ENCODE data around the gene NEIL3. TPM values are rescaled to one million over a fixed set of nuclear protein-coding genes. Genes with fewer than 3 reads are reported as not detected.

Gene NEIL3
- total RNA-seq, 1 experiment from 2014 or later = 10.6 TPM

- Mint-ChIP-seq H3K36me3 (ENCODE audit: insufficient read depth, unreplicated experiment) (peaks cover 3% of the 10 kb centered on the region), H3K4me3 (ENCODE audit: low read depth, unreplicated experiment) (no peak overlapping the region), H3K9me3 (ENCODE audit: low read depth, unreplicated experiment) (peaks cover 14% of the 10 kb centered on the region), H3K4me1 (ENCODE audit: low read depth, unreplicated experiment) (peaks cover 67% of the 10 kb centered on the region), H3K27me3 (ENCODE audit: unreplicated experiment) (no peaks in the 10 kb centered on the region), H3K27ac (ENCODE audit: unreplicated experiment) (no peak overlapping the region)
- TF ChIP-seq CTCF (IDR thresholded peaks at IDR 0.05; ENCODE audit: unreplicated experiment) = no peak
- intact Hi-C loops (cut with micrococcal nuclease; ENCODE audit: unreplicated experiment) = no loop called here
- BruUV-seq (replicated peaks) = no TSS peak
- DNase-seq = no peak
- CTCF ChIA-PET = no interaction called here
Observed at GRCh38 chr4:177410566-177410965, 100.9 kb downstream of the NEIL3 start.

GRCh38 chr4:177411996-177412395, 102.3 kb downstream of the NEIL3 start:
- no TSS peak for BruUV-seq (replicated peaks)
- H3K27me3 Mint-ChIP-seq (ENCODE audit: unreplicated experiment) = no peaks in the 10 kb centered on the region
- peaks cover 14% of the 10 kb centered on the region for H3K9me3 Mint-ChIP-seq (ENCODE audit: low read depth, unreplicated experiment)
- CTCF ChIA-PET = interaction anchor here (0.6 kb wide), 1 partner anchor 1423 kb away, joined by 3 read pairs; no protein-coding TSS in a partner anchor
- peaks cover 3% of the 10 kb centered on the region for H3K36me3 Mint-ChIP-seq (ENCODE audit: insufficient read depth, unreplicated experiment)
- H3K27ac Mint-ChIP-seq (ENCODE audit: unreplicated experiment) = peak overlapping the region; percentile 79
- DNase-seq = no peak
- H3K4me1 Mint-ChIP-seq (ENCODE audit: low read depth, unreplicated experiment) = peaks cover 66% of the 10 kb centered on the region
- H3K4me3 Mint-ChIP-seq (ENCODE audit: low read depth, unreplicated experiment) = no peak overlapping the region
- TF ChIP-seq CTCF (IDR thresholded peaks at IDR 0.05; ENCODE audit: unreplicated experiment) = no peak
- intact Hi-C loops (cut with micrococcal nuclease; ENCODE audit: unreplicated experiment) = loop anchor here (2.0 kb wide), 1 partner anchor 29 kb away; no protein-coding TSS in a partner anchor

Other genes with a start within 250 kb of the NEIL3 start
- 21.5 and 22.7 TPM in 2 replicates for gene AGA, start 132.6 kb downstream of the NEIL3 start, total RNA-seq (2022)

Data from Calu3 (cell line).